IMR-90 (cell line): ENCODE measurements around the gene RNF130. TPM values are rescaled to one million over a fixed set of nuclear protein-coding genes. Genes with fewer than 3 reads are reported as not detected.

Experiments used
- ATAC-seq: fragments of 200-7000 bp; cut with Tn5 transposase; 2 replicates; pipeline ENCODE4 v1.9.1; 2020; ENCODE audit warnings: low read depth, mild to moderate bottlenecking, moderate library complexity
- BruUV-seq: library from RNA; stranded (reverse); fragments of 400-500 nt; replicated peaks from 2 replicates; lab custom pipeline; 2021; lab: Mats Ljungman, UMichigan
- CTCF ChIA-PET: fragments of 300-600 bp; formaldehyde crosslinking; extraction: SDS; loops from one replicate; lab custom pipeline; 2021; ENCODE audit warnings: antibody characterized with exemption; lab: Yijun Ruan, JAX
- POLR2A ChIA-PET: fragments of 300-600 bp; sonication (Branson Sonifier 250); formaldehyde crosslinking; loops from one replicate; lab custom pipeline; 2022; ENCODE audit warnings: antibody characterized with exemption; ENCODE audit not compliant: unreplicated experiment; lab: Charles Lee
- DNase-seq: peaks from one replicate; pipeline ENCODE4 v3.0.0; 2013
- H2AFZ ChIP-seq: replicated peaks from 2 replicates; pipeline ENCODE3; 2013; ENCODE audit warnings: low read length, mild to moderate bottlenecking; ENCODE audit not compliant: poor library complexity
- H2AK5ac ChIP-seq: 2 replicates; pipeline ENCODE4 v1.6.1; 2013; ENCODE audit warnings: low read depth, low read length, inconsistent platforms
- H2AK9ac ChIP-seq: replicated peaks from 2 replicates; pipeline ENCODE3; 2013; ENCODE audit warnings: mild to moderate bottlenecking, low read depth, low read length, moderate library complexity; ENCODE audit not compliant: poor library complexity
- H2BK120ac ChIP-seq: 2 replicates; pipeline ENCODE4 v1.6.1; 2013; ENCODE audit warnings: low read depth, low read length, inconsistent platforms
- H2BK15ac ChIP-seq: 3 replicates; pipeline ENCODE4 v1.6.1; 2013; ENCODE audit warnings: low read depth, low read length, inconsistent platforms
- H2BK20ac ChIP-seq: 2 replicates; pipeline ENCODE4 v1.6.1; 2013; ENCODE audit warnings: low read depth, mild to moderate bottlenecking, inconsistent platforms, low read length, moderate library complexity
- H2BK5ac ChIP-seq: 2 replicates; pipeline ENCODE4 v1.6.1; 2013; ENCODE audit warnings: mild to moderate bottlenecking, low read depth, low read length, inconsistent platforms; ENCODE audit not compliant: poor library complexity, severe bottlenecking
- H3K14ac ChIP-seq: replicated peaks from 2 replicates; pipeline ENCODE4 v1.6.1; 2013; ENCODE audit warnings: low read depth, low read length, inconsistent platforms
- H3K18ac ChIP-seq: 2 replicates; pipeline ENCODE4 v1.6.1; 2013; ENCODE audit warnings: low read depth, low read length, control low read depth
- H3K23ac ChIP-seq: 2 replicates; pipeline ENCODE4 v1.6.1; 2013; ENCODE audit warnings: low read depth, low read length, inconsistent platforms
- H3K27ac ChIP-seq: 2 replicates; pipeline ENCODE4 v1.5.1; 2013; ENCODE audit warnings: mild to moderate bottlenecking, control low read depth, low read length; ENCODE audit not compliant: insufficient read depth
- H3K27me3 ChIP-seq: 2 replicates; pipeline ENCODE4 v1.6.1; 2013; ENCODE audit warnings: low read length; ENCODE audit not compliant: control insufficient read depth, insufficient read depth
- H3K36me3 ChIP-seq: 2 replicates; pipeline ENCODE4 v1.6.1; 2013; ENCODE audit warnings: low read length, mixed read lengths; ENCODE audit not compliant: control insufficient read depth, insufficient read depth
- H3K4ac ChIP-seq: 2 replicates; pipeline ENCODE4 v1.6.1; 2013; ENCODE audit warnings: low read depth, low read length, inconsistent platforms
- H3K4me1 ChIP-seq: 2 replicates; pipeline ENCODE4 v1.6.1; 2013; ENCODE audit warnings: low read length, mixed read lengths; ENCODE audit not compliant: control insufficient read depth, insufficient read depth
- H3K4me2 ChIP-seq: 2 replicates; pipeline ENCODE4 v1.6.1; 2013; ENCODE audit warnings: low read depth, mild to moderate bottlenecking, control low read depth, low read length, moderate library complexity
- H3K4me3 ChIP-seq: 2 replicates; pipeline ENCODE4 v1.5.1; 2013; ENCODE audit warnings: low read depth, mild to moderate bottlenecking, control low read depth, low read length, moderate library complexity; ENCODE audit not compliant: insufficient read depth
- H3K56ac ChIP-seq: 2 replicates; pipeline ENCODE4 v1.6.1; 2013; ENCODE audit warnings: low read length, inconsistent platforms; ENCODE audit not compliant: insufficient read depth; ENCODE audit errors: extremely low read depth
- H3K79me1 ChIP-seq, 2 experiments: 2 replicates each; pipeline ENCODE4 v1.6.1; 2013; ENCODE audit warnings: low read length in 2 of 2, inconsistent platforms in 1 of 2, low read depth in 1 of 2
- H3K9ac ChIP-seq: 2 replicates; pipeline ENCODE4 v1.6.1; 2013; ENCODE audit warnings: low read depth, low read length, control low read depth
- H3K9me1 ChIP-seq: 2 replicates; pipeline ENCODE4 v1.6.1; 2013; ENCODE audit warnings: low read length, inconsistent platforms; ENCODE audit not compliant: insufficient read depth
- H3K9me3 ChIP-seq: 2 replicates; pipeline ENCODE4 v1.6.1; 2013; ENCODE audit warnings: low read length; ENCODE audit not compliant: control insufficient read depth, insufficient read depth
- H4K20me1 ChIP-seq: 2 replicates; pipeline ENCODE4 v1.6.1; 2013; ENCODE audit warnings: low read length, inconsistent platforms; ENCODE audit not compliant: insufficient read depth
- H4K5ac ChIP-seq: 2 replicates; pipeline ENCODE4 v1.6.1; 2013; ENCODE audit warnings: mild to moderate bottlenecking, low read depth, low read length, control low read depth
- H4K8ac ChIP-seq, 2 experiments: 2 replicates each; pipeline ENCODE4 v1.6.1; 2013; ENCODE audit warnings: low read depth in 2 of 2, low read length in 2 of 2, control low read depth in 1 of 2, inconsistent platforms in 1 of 2
- H4K91ac ChIP-seq: 2 replicates; pipeline ENCODE4 v1.6.1; 2013; ENCODE audit warnings: low read depth, low read length, inconsistent platforms; ENCODE audit not compliant: insufficient read depth
- BHLHE40 ChIP-seq: fragments of 150-350 bp; IDR thresholded peaks from 2 replicates; pipeline ENCODE4 v1.6.1; 2016; ENCODE audit warnings: mild to moderate bottlenecking, low read depth, low read length
- CHD1 ChIP-seq: IDR thresholded peaks from 2 replicates; pipeline ENCODE4 v1.6.1; 2012; ENCODE audit warnings: low read depth, low read length, improper control_type of control experiment
- FOS ChIP-seq: fragments of 150-350 bp; IDR thresholded peaks from 2 replicates; pipeline ENCODE4 v1.6.1; 2016; ENCODE audit warnings: low read depth, low read length
- MAFK ChIP-seq: IDR thresholded peaks from 2 replicates; pipeline ENCODE4 v1.6.1; 2012; ENCODE audit warnings: low read depth, low read length, improper control_type of control experiment
- MAZ ChIP-seq: IDR thresholded peaks from 2 replicates; pipeline ENCODE4 v1.6.1; 2012; ENCODE audit warnings: low read depth, mild to moderate bottlenecking, low read length, improper control_type of control experiment, moderate library complexity, borderline replicate concordance
- MXI1 ChIP-seq: IDR thresholded peaks from 2 replicates; pipeline ENCODE4 v1.6.1; 2012; ENCODE audit warnings: low read depth, mild to moderate bottlenecking, low read length, moderate library complexity, borderline replicate concordance
- NFE2L2 ChIP-seq: fragments of 150-350 bp; IDR thresholded peaks from 2 replicates; pipeline ENCODE4 v1.6.1; 2016; ENCODE audit warnings: low read depth, mild to moderate bottlenecking, low read length
- POLR2A ChIP-seq: IDR thresholded peaks from 2 replicates; pipeline ENCODE4 v1.6.1; 2012; ENCODE audit warnings: mild to moderate bottlenecking, low read depth, low read length
- RCOR1 ChIP-seq: IDR thresholded peaks from 2 replicates; pipeline ENCODE4 v1.6.1; 2012; ENCODE audit warnings: mild to moderate bottlenecking, low read length, improper control_type of control experiment; ENCODE audit not compliant: insufficient replicate concordance
- RFX5 ChIP-seq: IDR thresholded peaks from 2 replicates; pipeline ENCODE4 v1.8.0; 2012; ENCODE audit warnings: low read depth, mild to moderate bottlenecking, low read length, moderate library complexity
- SMC3 ChIP-seq: fragments of 150-350 bp; IDR thresholded peaks from 2 replicates; pipeline ENCODE4 v1.6.1; 2016; ENCODE audit warnings: low read depth, mild to moderate bottlenecking, antibody characterized with exemption, low read length, moderate library complexity
- WGBS, 2 experiments: methylation state at CpG; one replicate each; pipeline versions ENCODE4 v1.1.5 to v1.1.7; 2013; ENCODE audit warnings: missing lambda C conversion rate in 2 of 2; ENCODE audit not compliant: insufficient read length in 1 of 2; ENCODE audit errors: extremely low coverage in 2 of 2; 5-methylcytosine and 5-hydroxymethylcytosine counted together
- dilution Hi-C: fragments of 300-500 bp; cut with HindIII; formaldehyde crosslinking; loops from one replicate; pipeline ENCODE4 v1.14.3; 2018; ENCODE audit warnings: low sequenced_read_pairs; ENCODE audit not compliant: unreplicated experiment
- in situ Hi-C: fragments of 300-500 bp; cut with MboI; formaldehyde crosslinking; loops from 3 replicates; pipeline ENCODE4 v1.14.3; 2019; ENCODE audit warnings: low sequenced_read_pairs, inconsistent platforms, mixed read lengths
- intact Hi-C: fragments of 100-400 bp; cut with micrococcal nuclease; formaldehyde crosslinking; loops from 2 replicates; pipeline ENCODE4 v1.10.0; 2022
- polyA plus RNA-seq, 3 experiments: library from polyadenylated mRNA; depleted of rRNA; stranded (reverse); fragments of >200 nt; gene quantifications; 2 replicates each; pipeline ENCODE4 v1.2.3, GENCODE V29; 2012; ENCODE audit warnings: low replicate concordance in 1 of 3
- total RNA-seq: library from RNA; depleted of rRNA; stranded (reverse); fragments of >200 nt; gene quantifications from 2 replicates; pipeline ENCODE4 v1.2.3, GENCODE V29; 2012
- TF ChIP-seq, protein P1 (sequence below): conservative IDR thresholded peaks from 2 replicates; pipeline ENCODE4 v1.5.1; 2012; ENCODE audit warnings: mild to moderate bottlenecking, low read depth, low read length, improper control_type of control experiment
- TF ChIP-seq, protein P2 (sequence below): fragments of 150-350 bp; IDR thresholded peaks from 2 replicates; pipeline ENCODE4 v1.6.1; 2017; ENCODE audit warnings: mild to moderate bottlenecking, antibody characterized with exemption, low read length, low read depth
- TF ChIP-seq, protein P3 (sequence below): fragments of 150-350 bp; IDR thresholded peaks from 2 replicates; pipeline ENCODE4 v1.6.1; 2016; ENCODE audit warnings: low read depth, mild to moderate bottlenecking, low read length, moderate library complexity, borderline replicate concordance

Gene RNF130
- total and polyA plus RNA-seq, 2 of the 4 experiments (the other 2 are of a cell fraction): 12.9 to 21.7 TPM

DNA sequence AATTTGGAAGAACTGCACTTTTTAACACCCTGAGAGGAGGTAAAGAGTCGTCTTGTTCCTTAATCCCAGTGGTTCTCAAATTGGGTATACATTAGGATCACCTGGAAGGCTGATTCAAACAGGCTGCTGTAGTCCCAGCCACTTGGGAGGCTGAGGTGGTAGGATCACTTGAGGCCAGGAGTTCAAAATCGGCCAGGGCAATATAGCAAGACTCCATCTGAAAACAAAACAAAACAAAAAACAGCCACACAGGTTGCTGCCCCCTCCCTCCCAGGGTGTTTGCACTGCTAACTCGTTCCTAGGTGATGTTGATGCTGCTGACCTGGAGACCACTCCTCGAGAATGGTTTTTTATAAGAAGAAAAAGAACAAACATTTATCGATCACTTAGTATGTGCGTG is 162.3 kb downstream of the RNF130 start:
- BruUV-seq: no TSS peak
- in situ Hi-C loops: no loop called here

More for the DNA sequence above, 162.3 kb downstream of the RNF130 start:
- Histone ChIP-seq H4K91ac (no peak overlapping the region), H2AFZ (no peak overlapping the region), H3K79me1 (peaks cover 13 to 27% of the 10 kb centered on the region in 2 experiments), H4K5ac (no peak overlapping the region), H3K56ac (no peak overlapping the region), H2BK120ac (no peak overlapping the region), H3K9ac (no peak overlapping the region), H3K27me3 (no peaks in the 10 kb centered on the region), H2AK5ac (no peak overlapping the region), H3K4ac (no peak overlapping the region), H2AK9ac (no peak overlapping the region), H2BK5ac (no peak overlapping the region), H2BK20ac (no peak overlapping the region), H4K8ac (no peak overlapping the region), H4K20me1 (peaks cover 14% of the 10 kb centered on the region; the same call in 1 of the 2 replicates), H3K4me3 (no peak overlapping the region), H3K9me3 (no peaks in the 10 kb centered on the region), H3K4me2 (no peak overlapping the region), H3K9me1 (peaks cover 10% of the 10 kb centered on the region), H3K23ac (no peak overlapping the region), H3K18ac (no peak overlapping the region), H3K27ac (no peak overlapping the region), H3K14ac (no peak overlapping the region), H3K36me3 (peaks cover 7% of the 10 kb centered on the region; the same call in 1 of the 2 replicates), H2BK15ac (no peak overlapping the region), H3K4me1 (peaks cover 12% of the 10 kb centered on the region)
- ATAC-seq: no peak
- ChIA-PET POLR2A (no interaction called here), CTCF (interaction anchor here (0.5 kb wide), 1 partner anchor 526 kb away, joined by 3 read pairs; no protein-coding TSS in a partner anchor)
- DNase-seq: no peak
- intact Hi-C loops: loop anchor here (5.0 kb wide), 2 partner anchors 107 to 163 kb away; partner anchors contain the start of gene RNF130
- no CpG with 5 or more reads among the region's 6 CpGs for WGBS, 2 experiments
- TF ChIP-seq RFX5 (no peak), MAFK (no peak), MAZ (no peak), BHLHE40 (no peak), FOS (no peak), CHD1 (no peak), NFE2L2 (no peak), POLR2A (no peak), MXI1 (no peak), RCOR1 (no peak), SMC3 (no peak)
- TF ChIP-seq, protein P1, sequence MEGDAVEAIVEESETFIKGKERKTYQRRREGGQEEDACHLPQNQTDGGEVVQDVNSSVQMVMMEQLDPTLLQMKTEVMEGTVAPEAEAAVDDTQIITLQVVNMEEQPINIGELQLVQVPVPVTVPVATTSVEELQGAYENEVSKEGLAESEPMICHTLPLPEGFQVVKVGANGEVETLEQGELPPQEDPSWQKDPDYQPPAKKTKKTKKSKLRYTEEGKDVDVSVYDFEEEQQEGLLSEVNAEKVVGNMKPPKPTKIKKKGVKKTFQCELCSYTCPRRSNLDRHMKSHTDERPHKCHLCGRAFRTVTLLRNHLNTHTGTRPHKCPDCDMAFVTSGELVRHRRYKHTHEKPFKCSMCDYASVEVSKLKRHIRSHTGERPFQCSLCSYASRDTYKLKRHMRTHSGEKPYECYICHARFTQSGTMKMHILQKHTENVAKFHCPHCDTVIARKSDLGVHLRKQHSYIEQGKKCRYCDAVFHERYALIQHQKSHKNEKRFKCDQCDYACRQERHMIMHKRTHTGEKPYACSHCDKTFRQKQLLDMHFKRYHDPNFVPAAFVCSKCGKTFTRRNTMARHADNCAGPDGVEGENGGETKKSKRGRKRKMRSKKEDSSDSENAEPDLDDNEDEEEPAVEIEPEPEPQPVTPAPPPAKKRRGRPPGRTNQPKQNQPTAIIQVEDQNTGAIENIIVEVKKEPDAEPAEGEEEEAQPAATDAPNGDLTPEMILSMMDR: no peak
- TF ChIP-seq, protein P2, sequence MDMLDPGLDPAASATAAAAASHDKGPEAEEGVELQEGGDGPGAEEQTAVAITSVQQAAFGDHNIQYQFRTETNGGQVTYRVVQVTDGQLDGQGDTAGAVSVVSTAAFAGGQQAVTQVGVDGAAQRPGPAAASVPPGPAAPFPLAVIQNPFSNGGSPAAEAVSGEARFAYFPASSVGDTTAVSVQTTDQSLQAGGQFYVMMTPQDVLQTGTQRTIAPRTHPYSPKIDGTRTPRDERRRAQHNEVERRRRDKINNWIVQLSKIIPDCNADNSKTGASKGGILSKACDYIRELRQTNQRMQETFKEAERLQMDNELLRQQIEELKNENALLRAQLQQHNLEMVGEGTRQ: no peak
- TF ChIP-seq, protein P3, sequence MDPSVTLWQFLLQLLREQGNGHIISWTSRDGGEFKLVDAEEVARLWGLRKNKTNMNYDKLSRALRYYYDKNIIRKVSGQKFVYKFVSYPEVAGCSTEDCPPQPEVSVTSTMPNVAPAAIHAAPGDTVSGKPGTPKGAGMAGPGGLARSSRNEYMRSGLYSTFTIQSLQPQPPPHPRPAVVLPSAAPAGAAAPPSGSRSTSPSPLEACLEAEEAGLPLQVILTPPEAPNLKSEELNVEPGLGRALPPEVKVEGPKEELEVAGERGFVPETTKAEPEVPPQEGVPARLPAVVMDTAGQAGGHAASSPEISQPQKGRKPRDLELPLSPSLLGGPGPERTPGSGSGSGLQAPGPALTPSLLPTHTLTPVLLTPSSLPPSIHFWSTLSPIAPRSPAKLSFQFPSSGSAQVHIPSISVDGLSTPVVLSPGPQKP: no peak
- dilution Hi-C loops: no loop called here
